ENCODE measurements around the gene RFXAP. TPM values are rescaled to one million over a fixed set of nuclear protein-coding genes. Genes with fewer than 3 reads are reported as not detected.

RFXAP gene
- total RNA-seq, 1 donor from 2014 or later, result 6.3 TPM

GRCh38 chr13:36787181-36787580 is 31.8 kb upstream of the RFXAP start:
- H3K36me3 Mint-ChIP-seq (ENCODE audit: low read depth, unreplicated experiment), result no peaks in the 10 kb centered on the region
- DNase-seq (ENCODE audit: low spot score), result peak; percentile 8
- no peak for TF ChIP-seq CTCF (IDR thresholded peaks at IDR 0.05; ENCODE audit: unreplicated experiment)

GRCh38 chr13:36788276-36788675 is 30.7 kb upstream of the RFXAP start:
- no peaks in the 10 kb centered on the region for H3K9me3 Mint-ChIP-seq (ENCODE audit: unreplicated experiment)
- TF ChIP-seq CTCF (IDR thresholded peaks at IDR 0.05; ENCODE audit: unreplicated experiment), result no peak

More at GRCh38 chr13:36787181-36787580, 31.8 kb upstream of the RFXAP start:
- no peaks in the 10 kb centered on the region for H3K9me3 Mint-ChIP-seq (ENCODE audit: unreplicated experiment)
- no peaks in the 10 kb centered on the region for H3K27me3 Mint-ChIP-seq (ENCODE audit: unreplicated experiment)
- H3K4me1 Mint-ChIP-seq (ENCODE audit: unreplicated experiment), result peaks cover 10% of the 10 kb centered on the region
- H3K4me3 Mint-ChIP-seq (ENCODE audit: unreplicated experiment), result no peak overlapping the region
- H3K27ac Mint-ChIP-seq (ENCODE audit: unreplicated experiment), result peak overlapping the region; percentile 79

GRCh38 chr13:36789061-36789460 is 30.0 kb upstream of the RFXAP start:
- no peak for DNase-seq (ENCODE audit: low spot score)
- no peak for TF ChIP-seq CTCF (IDR thresholded peaks at IDR 0.05; ENCODE audit: unreplicated experiment)
- no peaks in the 10 kb centered on the region for H3K9me3 Mint-ChIP-seq (ENCODE audit: unreplicated experiment)
- no peak overlapping the region for H3K27ac Mint-ChIP-seq (ENCODE audit: unreplicated experiment)
- H3K36me3 Mint-ChIP-seq (ENCODE audit: low read depth, unreplicated experiment), result no peaks in the 10 kb centered on the region
- H3K27me3 Mint-ChIP-seq (ENCODE audit: unreplicated experiment), result no peaks in the 10 kb centered on the region
- H3K4me1 Mint-ChIP-seq (ENCODE audit: unreplicated experiment), result peaks cover 10% of the 10 kb centered on the region
- H3K4me3 Mint-ChIP-seq (ENCODE audit: unreplicated experiment), result no peak overlapping the region

More at GRCh38 chr13:36788276-36788675, 30.7 kb upstream of the RFXAP start:
- H3K4me3 Mint-ChIP-seq (ENCODE audit: unreplicated experiment), result no peak overlapping the region
- H3K27me3 Mint-ChIP-seq (ENCODE audit: unreplicated experiment), result no peaks in the 10 kb centered on the region
- peak overlapping the region; percentile 25 for H3K27ac Mint-ChIP-seq (ENCODE audit: unreplicated experiment)
- H3K4me1 Mint-ChIP-seq (ENCODE audit: unreplicated experiment), result peaks cover 10% of the 10 kb centered on the region
- DNase-seq (ENCODE audit: low spot score), result no peak
- no peaks in the 10 kb centered on the region for H3K36me3 Mint-ChIP-seq (ENCODE audit: low read depth, unreplicated experiment)

GRCh38 chr13:36789730-36790129 is 29.3 kb upstream of the RFXAP start:
- Mint-ChIP-seq H3K9me3 (ENCODE audit: unreplicated experiment) (no peaks in the 10 kb centered on the region), H3K27ac (ENCODE audit: unreplicated experiment) (no peak overlapping the region), H3K36me3 (ENCODE audit: low read depth, unreplicated experiment) (no peaks in the 10 kb centered on the region), H3K4me1 (ENCODE audit: unreplicated experiment) (peaks cover 10% of the 10 kb centered on the region), H3K27me3 (ENCODE audit: unreplicated experiment) (no peaks in the 10 kb centered on the region), H3K4me3 (ENCODE audit: unreplicated experiment) (no peak overlapping the region)
- no peak for TF ChIP-seq CTCF (IDR thresholded peaks at IDR 0.05; ENCODE audit: unreplicated experiment)
- no peak for DNase-seq (ENCODE audit: low spot score)

- no peaks in the 10 kb centered on the region for H3K27me3 Mint-ChIP-seq (ENCODE audit: unreplicated experiment)
- DNase-seq (ENCODE audit: low spot score), result no peak
- H3K9me3 Mint-ChIP-seq (ENCODE audit: unreplicated experiment), result no peaks in the 10 kb centered on the region
- H3K36me3 Mint-ChIP-seq (ENCODE audit: low read depth, unreplicated experiment), result no peaks in the 10 kb centered on the region
- H3K27ac Mint-ChIP-seq (ENCODE audit: unreplicated experiment), result no peak overlapping the region
- no peak overlapping the region for H3K4me3 Mint-ChIP-seq (ENCODE audit: unreplicated experiment)
- TF ChIP-seq CTCF (IDR thresholded peaks at IDR 0.05; ENCODE audit: unreplicated experiment), result no peak
- H3K4me1 Mint-ChIP-seq (ENCODE audit: unreplicated experiment), result no peaks in the 10 kb centered on the region
Measured at GRCh38 chr13:36794706-36795105, 24.3 kb upstream of the RFXAP start.

Measured in endothelial cell (in vitro differentiated cells).